IMR-90 (cell line): Measurements from ENCODE around the gene KRTAP5-5.

ENCODE experiments used
- FOS ChIP-seq: fragments of 150-350 bp; IDR thresholded peaks from 2 replicates; pipeline ENCODE4 v1.6.1; 2016; ENCODE audit warnings: low read depth, low read length
- POLR2A ChIP-seq: IDR thresholded peaks from 2 replicates; pipeline ENCODE4 v1.6.1; 2012; ENCODE audit warnings: mild to moderate bottlenecking, low read depth, low read length
- TF ChIP-seq, protein P1 (sequence below): conservative IDR thresholded peaks from 2 replicates; pipeline ENCODE4 v1.5.1; 2012; ENCODE audit warnings: mild to moderate bottlenecking, low read depth, low read length, improper control_type of control experiment

- TF ChIP-seq, protein P1, sequence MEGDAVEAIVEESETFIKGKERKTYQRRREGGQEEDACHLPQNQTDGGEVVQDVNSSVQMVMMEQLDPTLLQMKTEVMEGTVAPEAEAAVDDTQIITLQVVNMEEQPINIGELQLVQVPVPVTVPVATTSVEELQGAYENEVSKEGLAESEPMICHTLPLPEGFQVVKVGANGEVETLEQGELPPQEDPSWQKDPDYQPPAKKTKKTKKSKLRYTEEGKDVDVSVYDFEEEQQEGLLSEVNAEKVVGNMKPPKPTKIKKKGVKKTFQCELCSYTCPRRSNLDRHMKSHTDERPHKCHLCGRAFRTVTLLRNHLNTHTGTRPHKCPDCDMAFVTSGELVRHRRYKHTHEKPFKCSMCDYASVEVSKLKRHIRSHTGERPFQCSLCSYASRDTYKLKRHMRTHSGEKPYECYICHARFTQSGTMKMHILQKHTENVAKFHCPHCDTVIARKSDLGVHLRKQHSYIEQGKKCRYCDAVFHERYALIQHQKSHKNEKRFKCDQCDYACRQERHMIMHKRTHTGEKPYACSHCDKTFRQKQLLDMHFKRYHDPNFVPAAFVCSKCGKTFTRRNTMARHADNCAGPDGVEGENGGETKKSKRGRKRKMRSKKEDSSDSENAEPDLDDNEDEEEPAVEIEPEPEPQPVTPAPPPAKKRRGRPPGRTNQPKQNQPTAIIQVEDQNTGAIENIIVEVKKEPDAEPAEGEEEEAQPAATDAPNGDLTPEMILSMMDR = no peak
- TF ChIP-seq POLR2A (no peak), FOS (no peak)
These were observed 30.7 kb downstream of the KRTAP5-5 start for GRCh38 chr11:1660111-1660867.
